GM19238 (cell line): ENCODE measurements around the gene CILP2.

ENCODE experiments used
- DNase-seq: peaks from one replicate; pipeline ENCODE4 v3.0.0; 2011; ENCODE audit warnings: low spot score; ENCODE audit not compliant: insufficient read length

Gene CILP2

GRCh38 chr19:19563348-19563848 is 25.3 kb downstream of the CILP2 start:
- DNase-seq = no peak

GRCh38 chr19:19566306-19566705 is 28.2 kb downstream of the CILP2 start:
- no peak for DNase-seq

GRCh38 chr19:19567391-19567790 is 29.3 kb downstream of the CILP2 start:
- DNase-seq = no peak

GRCh38 chr19:19568802-19569756 is 31.0 kb downstream of the CILP2 start:
- no peak for DNase-seq

- no peak for DNase-seq
Measured at GRCh38 chr19:19570571-19570970, 32.5 kb downstream of the CILP2 start.

GRCh38 chr19:19571071-19571786 is 33.2 kb downstream of the CILP2 start:
- DNase-seq = no peak

- DNase-seq = no peak
Measured at GRCh38 chr19:19575411-19575810, 37.3 kb downstream of the CILP2 start.

- DNase-seq = no peak
Measured at GRCh38 chr19:19578252-19578651, 40.2 kb downstream of the CILP2 start.

GRCh38 chr19:19579533-19580361 is 41.7 kb downstream of the CILP2 start:
- no peak for DNase-seq

GRCh38 chr19:19580418-19580817 is 42.4 kb downstream of the CILP2 start:
- DNase-seq = no peak

GRCh38 chr19:19581391-19581790 is 43.3 kb downstream of the CILP2 start:
- no peak for DNase-seq

GRCh38 chr19:19582471-19582870 is 44.4 kb downstream of the CILP2 start:
- DNase-seq = no peak

- DNase-seq = no peak
Measured at GRCh38 chr19:19584356-19584755, 46.3 kb downstream of the CILP2 start.

GRCh38 chr19:19587771-19588170 is 49.7 kb downstream of the CILP2 start:
- no peak for DNase-seq

- no peak for DNase-seq
Measured at GRCh38 chr19:19588546-19588945, 50.5 kb downstream of the CILP2 start.

- DNase-seq = peak; percentile 35
Measured at GRCh38 chr19:19591133-19591825, 53.2 kb downstream of the CILP2 start.

GRCh38 chr19:19592690-19593089 is 54.6 kb downstream of the CILP2 start:
- no peak for DNase-seq

- no peak for DNase-seq
Measured at GRCh38 chr19:19594381-19594780, 56.3 kb downstream of the CILP2 start.

- DNase-seq = no peak
Measured at GRCh38 chr19:19595171-19595701, 57.2 kb downstream of the CILP2 start.
